Measurements from ENCODE around the gene TIGD1. TPM values are rescaled to one million over a fixed set of nuclear protein-coding genes. Genes with fewer than 3 reads are reported as not detected.

The TIGD1 gene
- total and polyA plus RNA-seq, 2 of the 13 experiments (the other 11 are each of a cell fraction or from before 2014, with no cell fraction given) = 3.5 to 9.5 TPM

DNA sequence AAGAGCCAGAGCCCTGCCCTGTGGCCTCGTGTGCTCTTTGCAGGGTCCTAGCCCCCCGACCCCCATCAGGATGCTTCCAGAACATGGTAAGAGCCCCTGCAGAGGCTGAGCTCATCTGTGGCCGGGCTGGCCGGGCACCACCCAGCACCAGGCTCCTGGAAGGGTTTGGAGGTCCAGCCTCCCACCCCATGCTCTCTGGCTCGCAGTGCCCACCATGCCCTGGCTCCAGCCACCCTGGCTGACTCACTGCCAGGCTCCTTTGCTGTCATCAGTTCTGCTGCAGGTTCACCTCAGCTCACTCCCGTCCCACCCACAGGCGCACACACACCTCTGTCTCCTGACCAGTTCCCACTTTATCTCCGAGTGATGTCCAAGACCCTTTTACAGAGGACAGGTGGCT is 37.7 kb upstream of the TIGD1 start:
- DNase-seq (ENCODE audit: low spot score) (no peak), FAIRE-seq (no peak), ATAC-seq (peak; percentile 10)
- POLR2A ChIA-PET = no interaction called here
- H3K4me3 ChIP-seq (replicated peaks in 1 of 3; ENCODE audit: insufficient read depth in 1 of 3, low read depth in 2 of 3, low read length in 3 of 3) = no peak overlapping the region
- H3K9ac ChIP-seq (ENCODE audit: insufficient read depth, low read depth, low read length) = no peak overlapping the region
- BruUV-seq (replicated peaks) = no TSS peak
- 0 out of 5 replicates have a peak, but pooled peaks cover 0 to 6% of the 10 kb centered on the region in 2 experiments for H3K36me3 ChIP-seq (replicated peaks in 1 of 2; ENCODE audit: control insufficient read depth in 1 of 2, insufficient read depth in 2 of 2, low read length in 2 of 2)
- CTCF ChIA-PET (ENCODE audit: low intra/inter-chr PET ratio, low total read pairs) = no interaction called here
- no peaks in the 10 kb centered on the region for H4K20me1 ChIP-seq (ENCODE audit: insufficient read depth, low read length)
- TF ChIP-seq AGO2 (optimal IDR thresholded peaks at IDR 0.05; ENCODE audit: low read depth, low read length) (peak; percentile 33), ZNF414 (CRISPR knock-in tag; IDR thresholded peaks at IDR 0.05) (no peak), HOXA9 (CRISPR knock-in tag; IDR thresholded peaks at IDR 0.05; ENCODE audit: borderline replicate concordance) (no peak), ZNF484 (CRISPR knock-in tag; IDR thresholded peaks at IDR 0.05; ENCODE audit: borderline replicate concordance, low read depth) (no peak)
- in situ Hi-C loops (cut with HindIII; ENCODE audit: extremely low pct_ligation_motif_present, low pct_unique_long_range_greater_than_20kb) = no loop called here
- H3K79me2 ChIP-seq (ENCODE audit: insufficient read depth, low read length) = no peaks in the 10 kb centered on the region
- H3K4me2 ChIP-seq (ENCODE audit: low read depth, low read length) = no peak overlapping the region
- intact Hi-C loops (cut with micrococcal nuclease; ENCODE audit: unreplicated experiment) = no loop called here
- no peak overlapping the region for H2AFZ ChIP-seq (ENCODE audit: low read length)
- H3K9me3 ChIP-seq (ENCODE audit: low read length) = no peaks in the 10 kb centered on the region
- H3K4me1 ChIP-seq (ENCODE audit: insufficient read depth, low read length) = peaks cover 6% of the 10 kb centered on the region; the same call in 1 of the 2 replicates
- H3K27me3 ChIP-seq (ENCODE audit: control insufficient read depth in 1 of 2, insufficient read depth in 2 of 2, low read length in 2 of 2) = no peaks in the 10 kb centered on the region
- 82% methylated on average over 8 of the region's 8 CpGs for WGBS (ENCODE audit: low lambda C conversion rate)
- no peak overlapping the region for H3K27ac ChIP-seq (ENCODE audit: extremely low read length, insufficient read depth, low read length)

DNA sequence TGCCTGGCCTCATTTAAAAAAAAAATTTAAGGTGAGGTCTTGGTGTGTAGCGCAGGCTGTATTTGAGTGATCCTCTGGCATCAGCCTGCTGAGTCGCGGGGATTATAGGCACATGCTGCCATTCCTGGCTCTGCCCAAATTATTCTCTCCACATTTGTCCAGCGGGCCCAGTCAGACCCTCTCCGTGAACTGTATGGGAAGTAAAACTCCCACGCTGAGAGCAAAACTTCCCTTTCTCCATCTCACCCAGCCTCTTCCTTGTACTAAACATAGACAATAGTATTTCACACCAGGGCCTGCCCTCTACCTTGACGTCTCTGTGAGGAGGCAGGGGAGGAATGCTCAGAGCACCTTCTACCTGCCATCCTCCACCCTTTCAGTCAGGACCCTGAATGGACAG is 37.2 kb upstream of the TIGD1 start:
- no peak; the same call in 1 of the 3 replicates for ATAC-seq
- POLR2A ChIA-PET = no interaction called here

More for the DNA sequence above, 37.2 kb upstream of the TIGD1 start:
- Histone ChIP-seq H3K4me1 (ENCODE audit: insufficient read depth, low read length) (0 out of 2 replicates have a peak, but pooled peaks cover 6% of the 10 kb centered on the region), H3K9me3 (ENCODE audit: low read length) (no peaks in the 10 kb centered on the region), H3K79me2 (ENCODE audit: insufficient read depth, low read length) (no peaks in the 10 kb centered on the region), H2AFZ (ENCODE audit: low read length) (no peak overlapping the region), H3K27ac (ENCODE audit: extremely low read length, insufficient read depth, low read length) (no peak overlapping the region), H4K20me1 (ENCODE audit: insufficient read depth, low read length) (no peaks in the 10 kb centered on the region), H3K4me3 (replicated peaks in 1 of 3; ENCODE audit: insufficient read depth in 1 of 3, low read depth in 2 of 3, low read length in 3 of 3) (no peak overlapping the region), H3K4me2 (ENCODE audit: low read depth, low read length) (no peak overlapping the region), H3K27me3 (ENCODE audit: control insufficient read depth in 1 of 2, insufficient read depth in 2 of 2, low read length in 2 of 2) (no peaks in the 10 kb centered on the region), H3K36me3 (replicated peaks in 1 of 2; ENCODE audit: control insufficient read depth in 1 of 2, insufficient read depth in 2 of 2, low read length in 2 of 2) (peaks cover 0 to 6% of the 10 kb centered on the region in 2 experiments; a peak in 1 of 5 replicates), H3K9ac (ENCODE audit: insufficient read depth, low read depth, low read length) (no peak overlapping the region)
- no peak for TF ChIP-seq KDM5A (IDR thresholded peaks at IDR 0.05; ENCODE audit: borderline replicate concordance, low read length)
- TF ChIP-seq ZNF431 (CRISPR knock-in tag; IDR thresholded peaks at IDR 0.05; ENCODE audit: borderline replicate concordance, low read depth) = no peak
- no peak for TF ChIP-seq ZBTB4 (CRISPR knock-in tag; IDR thresholded peaks at IDR 0.05; ENCODE audit: borderline replicate concordance)
- no peak for TF ChIP-seq TFAP4 (IDR thresholded peaks at IDR 0.05; ENCODE audit: borderline replicate concordance, low read depth)
- no peak for TF ChIP-seq ZFP82 (CRISPR knock-in tag; IDR thresholded peaks at IDR 0.05; ENCODE audit: borderline replicate concordance)
- TF ChIP-seq PHF21A (CRISPR knock-in tag; IDR thresholded peaks at IDR 0.05) = no peak
- no peak for TF ChIP-seq KLF9 (CRISPR knock-in tag; IDR thresholded peaks at IDR 0.05; ENCODE audit: low read depth)
- TF ChIP-seq REPIN1 (CRISPR knock-in tag; IDR thresholded peaks at IDR 0.05; ENCODE audit: borderline replicate concordance, low read depth) = no peak
- no peak for TF ChIP-seq ZNF552 (CRISPR knock-in tag; IDR thresholded peaks at IDR 0.05; ENCODE audit: borderline replicate concordance)
- intact Hi-C loops (cut with micrococcal nuclease; ENCODE audit: unreplicated experiment) (no loop called here), in situ Hi-C loops (cut with HindIII; ENCODE audit: extremely low pct_ligation_motif_present, low pct_unique_long_range_greater_than_20kb) (no loop called here)
- no TSS peak for BruUV-seq (replicated peaks)
- 90% methylated on average over 7 of the region's 7 CpGs for WGBS (ENCODE audit: low lambda C conversion rate)
- FAIRE-seq = no peak
- DNase-seq (ENCODE audit: low spot score) = no peak
- CTCF ChIA-PET (ENCODE audit: low intra/inter-chr PET ratio, low total read pairs) = no interaction called here
